Activated CD4-positive, alpha-beta T cell treated with anti-CD3 and anti-CD28 coated beads, Interleukin-2, amount 10 ng/mL, durations not matched to agents 24 days and 14 days (primary cell): ENCODE data around the gene PRTN3. TPM values are rescaled to one million over a fixed set of nuclear protein-coding genes. Genes with fewer than 3 reads are reported as not detected.

Experiments
- DNase-seq: peaks from one replicate; pipeline ENCODE4 v3.0.0; 2022
- H3K27ac Mint-ChIP-seq: one replicate; pipeline ENCODE4 v1.8.0; 2022; ENCODE audit warnings: mild to moderate bottlenecking, mixed read lengths
- H3K27me3 Mint-ChIP-seq: one replicate; pipeline ENCODE4 v1.8.0; 2022; ENCODE audit warnings: mixed read lengths
- H3K36me3 Mint-ChIP-seq: one replicate; pipeline ENCODE4 v1.8.0; 2022; ENCODE audit warnings: low read depth, mild to moderate bottlenecking, mixed read lengths
- H3K4me1 Mint-ChIP-seq: one replicate; pipeline ENCODE4 v1.8.0; 2021; ENCODE audit warnings: mixed read lengths
- H3K4me3 Mint-ChIP-seq: one replicate; pipeline ENCODE4 v1.8.0; 2022; ENCODE audit warnings: mild to moderate bottlenecking, moderate library complexity, mixed read lengths
- H3K9me3 Mint-ChIP-seq: one replicate; pipeline ENCODE4 v1.8.0; 2021; ENCODE audit warnings: mixed read lengths
- intact Hi-C: fragments of 100-400 bp; cut with micrococcal nuclease; formaldehyde crosslinking; loops from one replicate; pipeline ENCODE4 v1.15.1; 2023
- total RNA-seq: library from RNA; stranded (reverse); gene quantifications from 2 replicates; pipeline ENCODE4 v1.2.3, GENCODE V29; 2022

PRTN3 gene
- total RNA-seq, 1 donor from 2014 or later: not detected

DNA sequence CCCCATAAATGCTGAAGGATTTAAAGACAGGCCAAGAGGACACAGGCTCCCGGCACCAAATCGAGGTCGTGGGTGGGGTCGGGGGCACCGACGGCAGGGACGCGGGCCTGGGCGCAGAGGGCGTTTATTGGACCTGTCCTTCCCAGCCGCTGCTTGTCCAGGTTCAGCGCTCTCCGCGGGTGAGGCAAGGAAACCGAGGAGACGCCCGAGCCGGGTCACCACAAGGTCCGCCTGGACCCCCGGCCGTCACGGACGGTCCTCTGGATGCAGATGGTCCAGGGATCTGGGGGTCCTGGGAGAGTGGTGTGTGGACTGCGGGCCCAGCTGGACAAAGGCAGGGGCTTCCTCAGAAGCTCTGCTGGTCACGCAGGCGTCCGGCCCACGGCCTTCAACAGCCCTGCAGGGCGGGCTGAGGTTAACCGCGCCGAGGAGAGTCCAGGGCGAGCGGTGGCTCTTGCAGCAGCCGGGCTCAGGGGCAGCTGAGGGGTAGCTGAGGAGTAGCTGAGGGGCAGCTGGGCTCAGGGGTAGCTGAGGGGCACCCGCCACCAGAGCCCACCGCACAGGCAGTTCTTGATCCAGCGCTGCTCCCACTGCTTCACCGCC, 27.2 kb downstream of the PRTN3 start:
- H3K27ac Mint-ChIP-seq: no peak overlapping the region
- H3K36me3 Mint-ChIP-seq: peaks cover 17% of the 10 kb centered on the region
- H3K4me3 Mint-ChIP-seq: no peak overlapping the region
- no peaks in the 10 kb centered on the region for H3K9me3 Mint-ChIP-seq
- DNase-seq: no peak
- H3K27me3 Mint-ChIP-seq: no peaks in the 10 kb centered on the region
- intact Hi-C loops: no loop called here
- peaks cover 13% of the 10 kb centered on the region for H3K4me1 Mint-ChIP-seq

- H3K4me3 Mint-ChIP-seq: no peak overlapping the region
Observed at GRCh38 chr19:868458-869244, 27.9 kb downstream of the PRTN3 start.

DNA sequence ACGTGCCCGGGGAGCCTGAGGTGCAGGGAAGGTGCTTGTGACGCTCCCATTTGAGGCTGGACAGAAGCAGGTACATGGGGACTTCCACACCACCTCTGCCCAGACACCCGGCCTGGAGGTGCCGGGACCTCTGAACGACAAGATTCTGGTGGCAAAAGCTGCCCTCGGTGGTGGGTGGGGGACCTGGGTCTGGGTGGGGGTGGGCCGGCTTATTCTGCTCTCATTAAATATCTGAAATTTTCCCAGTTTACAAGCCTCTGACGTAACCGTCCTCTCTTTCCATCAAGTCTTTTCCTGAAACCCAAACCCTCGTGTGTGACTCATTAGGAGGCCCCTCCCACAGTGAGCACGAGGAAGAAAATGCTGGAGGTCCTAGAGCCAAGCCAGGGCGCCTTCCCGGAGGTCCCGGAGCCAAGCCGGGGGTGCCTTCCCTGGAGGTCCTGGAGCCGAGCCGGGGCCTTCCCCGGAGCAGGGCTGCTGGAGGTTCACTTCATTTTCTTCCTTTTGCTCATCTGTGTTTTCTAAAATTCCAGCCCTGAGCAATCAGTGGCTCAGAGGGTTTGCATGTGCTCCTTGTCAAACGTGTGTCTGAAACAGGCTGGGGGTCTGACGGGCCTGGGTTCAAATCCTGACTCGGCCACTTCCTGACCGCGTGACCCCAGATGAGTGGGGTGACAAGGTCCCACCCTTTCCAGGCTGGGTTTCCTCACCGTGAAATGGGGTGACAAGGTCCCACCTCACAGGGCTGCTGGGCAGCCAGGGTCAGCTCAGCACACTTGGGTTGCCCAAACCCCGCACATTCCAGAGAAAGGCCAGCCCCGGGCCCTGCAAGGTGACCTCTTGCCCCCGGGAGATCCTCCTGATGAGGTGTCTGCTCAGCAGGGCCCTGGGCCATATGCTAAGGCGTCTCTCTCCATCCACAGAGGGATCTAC, 28.7 kb downstream of the PRTN3 start:
- no peak for DNase-seq
- Mint-ChIP-seq H3K27me3 (no peaks in the 10 kb centered on the region), H3K4me1 (peaks cover 11% of the 10 kb centered on the region), H3K36me3 (peaks cover 17% of the 10 kb centered on the region), H3K27ac (no peak overlapping the region), H3K4me3 (no peak overlapping the region), H3K9me3 (no peaks in the 10 kb centered on the region)
- intact Hi-C loops: no loop called here

More at GRCh38 chr19:868458-869244, 27.9 kb downstream of the PRTN3 start:
- Mint-ChIP-seq H3K27me3 (no peaks in the 10 kb centered on the region), H3K4me1 (peaks cover 13% of the 10 kb centered on the region), H3K27ac (no peak overlapping the region), H3K36me3 (peaks cover 17% of the 10 kb centered on the region), H3K9me3 (no peaks in the 10 kb centered on the region)
- intact Hi-C loops: no loop called here
- DNase-seq: no peak

DNA sequence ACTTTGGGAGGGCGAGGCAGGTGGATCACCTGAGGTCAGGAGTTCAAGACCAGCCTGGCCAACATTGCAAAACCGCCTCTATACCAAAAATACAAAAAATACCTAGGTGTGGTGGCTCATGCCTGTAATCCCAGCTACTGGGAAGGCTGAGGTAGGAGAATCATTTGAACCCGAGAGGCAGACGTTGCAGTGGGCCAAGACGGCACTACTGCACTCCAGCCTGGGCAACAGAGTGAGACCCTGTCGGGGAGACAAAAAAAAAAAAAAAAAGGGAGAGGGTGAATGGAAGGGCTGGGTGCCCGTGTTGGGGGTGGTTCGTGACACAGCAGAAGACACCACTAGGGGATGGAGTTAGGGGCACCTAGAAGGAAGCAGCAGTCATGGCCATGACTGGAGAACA, 29.5 kb downstream of the PRTN3 start:
- Mint-ChIP-seq H3K4me1 (peaks cover 11% of the 10 kb centered on the region), H3K4me3 (no peak overlapping the region), H3K36me3 (peaks cover 17% of the 10 kb centered on the region), H3K27ac (peak overlapping the region; percentile 68), H3K9me3 (no peaks in the 10 kb centered on the region), H3K27me3 (no peaks in the 10 kb centered on the region)
- DNase-seq: no peak
- intact Hi-C loops: no loop called here

- no peak overlapping the region for H3K4me3 Mint-ChIP-seq
- no peak overlapping the region for H3K27ac Mint-ChIP-seq
- H3K36me3 Mint-ChIP-seq: peaks cover 17% of the 10 kb centered on the region
- no peaks in the 10 kb centered on the region for H3K9me3 Mint-ChIP-seq
- no peaks in the 10 kb centered on the region for H3K27me3 Mint-ChIP-seq
- no peak for DNase-seq
- H3K4me1 Mint-ChIP-seq: peaks cover 11% of the 10 kb centered on the region
- intact Hi-C loops: no loop called here
Observed at GRCh38 chr19:870963-871401, 30.2 kb downstream of the PRTN3 start.

GRCh38 chr19:871446-872265, 30.9 kb downstream of the PRTN3 start:
- H3K4me3 Mint-ChIP-seq: peak overlapping the region; percentile 76

GRCh38 chr19:872266-872951, 31.6 kb downstream of the PRTN3 start:
- intact Hi-C loops: loop anchor here (1.0 kb wide), 1 partner anchor 10 kb away; no protein-coding TSS in a partner anchor

More at GRCh38 chr19:871446-872265, 30.9 kb downstream of the PRTN3 start:
- H3K27me3 Mint-ChIP-seq: no peaks in the 10 kb centered on the region
- intact Hi-C loops: loop anchor here (1.0 kb wide), 1 partner anchor 9 kb away; no protein-coding TSS in a partner anchor
- DNase-seq: peak; percentile 71
- H3K36me3 Mint-ChIP-seq: peaks cover 18% of the 10 kb centered on the region
- peaks cover 11% of the 10 kb centered on the region for H3K4me1 Mint-ChIP-seq
- H3K9me3 Mint-ChIP-seq: no peaks in the 10 kb centered on the region
- H3K27ac Mint-ChIP-seq: peak overlapping the region; percentile 65

GRCh38 chr19:873084-873483, 32.3 kb downstream of the PRTN3 start:
- H3K27me3 Mint-ChIP-seq: no peaks in the 10 kb centered on the region
- H3K4me3 Mint-ChIP-seq: peak overlapping the region; percentile 62
- peaks cover 11% of the 10 kb centered on the region for H3K4me1 Mint-ChIP-seq
- H3K36me3 Mint-ChIP-seq: peaks cover 13% of the 10 kb centered on the region
- H3K27ac Mint-ChIP-seq: no peak overlapping the region
- H3K9me3 Mint-ChIP-seq: no peaks in the 10 kb centered on the region
- peak; percentile 94 for DNase-seq
- intact Hi-C loops: no loop called here

More at GRCh38 chr19:872266-872951, 31.6 kb downstream of the PRTN3 start:
- H3K9me3 Mint-ChIP-seq: no peaks in the 10 kb centered on the region
- DNase-seq: peak; percentile 96
- H3K27ac Mint-ChIP-seq: peak overlapping the region; percentile 62
- H3K27me3 Mint-ChIP-seq: no peaks in the 10 kb centered on the region
- peaks cover 16% of the 10 kb centered on the region for H3K36me3 Mint-ChIP-seq
- H3K4me3 Mint-ChIP-seq: peak overlapping the region; percentile 76
- peaks cover 11% of the 10 kb centered on the region for H3K4me1 Mint-ChIP-seq

- H3K4me3 Mint-ChIP-seq: no peak overlapping the region
- H3K4me1 Mint-ChIP-seq: peaks cover 11% of the 10 kb centered on the region
- intact Hi-C loops: no loop called here
- no peaks in the 10 kb centered on the region for H3K27me3 Mint-ChIP-seq
- H3K9me3 Mint-ChIP-seq: no peaks in the 10 kb centered on the region
- peaks cover 11% of the 10 kb centered on the region for H3K36me3 Mint-ChIP-seq
- DNase-seq: peak; percentile 64
- no peak overlapping the region for H3K27ac Mint-ChIP-seq
Observed at GRCh38 chr19:873561-874041, 32.8 kb downstream of the PRTN3 start.

- intact Hi-C loops: no loop called here
- Mint-ChIP-seq H3K27me3 (no peaks in the 10 kb centered on the region), H3K4me3 (no peak overlapping the region)
Observed at GRCh38 chr19:875265-875879, 34.6 kb downstream of the PRTN3 start.

DNA sequence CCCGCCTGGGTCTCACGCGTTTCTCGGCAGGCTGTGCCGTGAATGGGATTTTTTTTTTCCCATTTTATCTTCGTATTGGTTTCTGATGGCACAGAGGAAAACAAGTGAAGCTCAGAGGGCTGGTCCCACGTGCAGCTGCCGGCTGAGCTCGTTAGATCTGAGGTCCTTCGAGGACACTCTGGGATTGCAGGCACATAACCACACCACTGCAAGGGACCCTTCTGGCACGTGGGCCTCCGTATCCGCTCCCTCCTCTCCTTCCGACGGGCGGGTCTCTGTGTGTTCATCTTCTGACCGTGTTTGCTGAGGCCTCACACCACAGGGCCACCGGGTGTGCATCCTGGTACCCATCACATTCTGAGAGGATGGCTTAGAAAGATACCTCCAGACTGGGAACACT, 35.3 kb downstream of the PRTN3 start:
- Mint-ChIP-seq H3K9me3 (no peaks in the 10 kb centered on the region), H3K36me3 (peaks cover 8% of the 10 kb centered on the region), H3K27ac (no peak overlapping the region), H3K4me1 (peaks cover 9% of the 10 kb centered on the region), H3K27me3 (no peaks in the 10 kb centered on the region), H3K4me3 (no peak overlapping the region)
- intact Hi-C loops: no loop called here
- DNase-seq: no peak

More at GRCh38 chr19:875265-875879, 34.6 kb downstream of the PRTN3 start:
- peaks cover 10% of the 10 kb centered on the region for H3K4me1 Mint-ChIP-seq
- no peak overlapping the region for H3K27ac Mint-ChIP-seq
- no peak for DNase-seq
- no peaks in the 10 kb centered on the region for H3K9me3 Mint-ChIP-seq
- peaks cover 9% of the 10 kb centered on the region for H3K36me3 Mint-ChIP-seq

GRCh38 chr19:876780-877314, 36.0 kb downstream of the PRTN3 start:
- Mint-ChIP-seq H3K27ac (no peak overlapping the region), H3K36me3 (peaks cover 12% of the 10 kb centered on the region)

More at GRCh38 chr19:876780-877314, 36.0 kb downstream of the PRTN3 start:
- Mint-ChIP-seq H3K4me1 (peaks cover 7% of the 10 kb centered on the region), H3K4me3 (no peak overlapping the region), H3K9me3 (no peaks in the 10 kb centered on the region), H3K27me3 (no peaks in the 10 kb centered on the region)
- no peak for DNase-seq
- intact Hi-C loops: no loop called here
